ENCODE results near the gene TPCN1.
A peak's percentile ranks its signal among the peaks of the same experiment; 100 is the strongest.

Gene TPCN1

DNA sequence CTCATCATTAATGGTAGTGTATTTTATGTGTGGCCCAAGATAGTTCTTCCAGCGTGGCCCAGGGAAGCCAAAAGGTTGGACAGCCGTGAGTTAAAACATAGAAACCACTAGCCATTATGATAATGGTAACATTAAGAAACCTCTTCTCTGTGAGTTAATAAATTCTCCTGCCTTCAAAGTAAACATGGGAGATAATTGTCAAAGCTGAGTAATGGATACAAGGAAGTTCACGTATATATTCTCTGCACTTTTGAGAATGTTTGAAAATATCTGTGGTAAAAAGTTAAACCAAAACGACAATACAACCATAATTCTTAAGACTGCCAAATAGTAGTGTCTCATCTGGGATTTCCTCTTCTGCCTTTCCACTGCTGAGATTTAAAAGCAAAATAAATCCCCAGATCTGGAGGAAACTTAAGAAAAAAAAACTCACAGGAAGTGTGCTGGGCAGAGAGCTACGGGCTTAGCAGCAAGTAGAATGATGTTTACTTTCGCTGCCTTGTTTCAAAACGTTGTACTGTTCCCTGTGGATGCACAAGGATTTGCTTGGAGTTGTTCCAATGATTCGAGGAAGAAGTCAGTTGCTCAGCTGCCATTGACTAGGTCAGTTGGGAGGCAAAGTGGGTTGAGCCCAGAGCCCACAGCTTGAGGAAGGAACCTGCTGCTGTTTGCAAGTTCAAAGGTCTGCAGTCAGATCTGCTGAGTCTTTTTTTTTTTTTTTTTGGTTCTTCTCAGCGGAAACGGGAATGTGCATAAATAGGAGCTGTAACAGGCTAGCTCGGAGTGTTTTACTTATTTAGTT, 1.7 kb downstream of the TPCN1 start:
- DNase-seq (ENCODE audit: low read depth in 3 of 3, low spot score in 1 of 3), result no peak

- DNase-seq (ENCODE audit: low read depth in 3 of 3, low spot score in 1 of 3), result no peak
Observed at GRCh38 chr12:113224955-113225354, 3.7 kb downstream of the TPCN1 start.

DNA sequence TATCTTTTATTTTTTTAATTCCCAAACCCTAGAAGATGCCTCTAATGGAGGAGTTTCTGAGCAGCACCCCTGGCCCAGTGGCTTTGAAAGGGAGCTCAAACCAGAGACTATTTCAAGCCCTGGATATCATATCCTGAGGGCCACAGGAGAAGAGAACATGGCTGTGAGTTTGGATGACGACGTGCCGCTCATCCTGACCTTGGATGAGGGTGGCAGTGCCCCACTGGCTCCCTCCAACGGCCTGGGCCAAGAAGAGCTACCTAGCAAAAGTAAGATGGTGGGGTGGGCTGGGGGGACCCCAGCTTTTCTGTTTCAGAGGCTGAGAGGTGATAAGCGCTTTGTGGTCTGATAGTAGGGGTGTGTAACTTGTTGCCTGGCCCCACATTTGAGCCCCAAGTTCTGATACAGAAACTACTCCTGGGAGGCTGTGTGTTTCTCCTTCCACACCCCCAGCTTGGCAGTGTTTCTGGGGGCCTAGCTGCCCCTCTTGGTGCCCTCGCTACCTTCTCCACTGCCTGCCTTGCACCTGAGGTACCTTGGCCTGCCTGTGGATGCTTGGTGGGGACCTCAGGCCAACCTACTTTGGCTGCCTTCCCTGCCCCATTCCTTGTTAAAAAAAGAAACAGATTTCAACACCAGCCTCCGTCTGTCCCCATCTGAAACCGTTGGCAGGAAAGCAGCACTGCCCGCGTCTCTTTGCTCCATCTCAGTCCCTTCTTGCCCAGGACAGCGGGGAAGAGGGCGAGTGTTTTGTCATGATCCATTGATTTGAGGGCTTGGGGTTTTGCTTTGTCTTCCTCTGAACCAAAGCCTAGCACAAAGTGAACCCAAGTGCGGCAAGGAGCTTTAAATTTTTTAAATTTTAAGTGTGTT, 5.7 kb downstream of the TPCN1 start:
- no peak for DNase-seq (ENCODE audit: low read depth in 3 of 3, low spot score in 1 of 3)

DNA sequence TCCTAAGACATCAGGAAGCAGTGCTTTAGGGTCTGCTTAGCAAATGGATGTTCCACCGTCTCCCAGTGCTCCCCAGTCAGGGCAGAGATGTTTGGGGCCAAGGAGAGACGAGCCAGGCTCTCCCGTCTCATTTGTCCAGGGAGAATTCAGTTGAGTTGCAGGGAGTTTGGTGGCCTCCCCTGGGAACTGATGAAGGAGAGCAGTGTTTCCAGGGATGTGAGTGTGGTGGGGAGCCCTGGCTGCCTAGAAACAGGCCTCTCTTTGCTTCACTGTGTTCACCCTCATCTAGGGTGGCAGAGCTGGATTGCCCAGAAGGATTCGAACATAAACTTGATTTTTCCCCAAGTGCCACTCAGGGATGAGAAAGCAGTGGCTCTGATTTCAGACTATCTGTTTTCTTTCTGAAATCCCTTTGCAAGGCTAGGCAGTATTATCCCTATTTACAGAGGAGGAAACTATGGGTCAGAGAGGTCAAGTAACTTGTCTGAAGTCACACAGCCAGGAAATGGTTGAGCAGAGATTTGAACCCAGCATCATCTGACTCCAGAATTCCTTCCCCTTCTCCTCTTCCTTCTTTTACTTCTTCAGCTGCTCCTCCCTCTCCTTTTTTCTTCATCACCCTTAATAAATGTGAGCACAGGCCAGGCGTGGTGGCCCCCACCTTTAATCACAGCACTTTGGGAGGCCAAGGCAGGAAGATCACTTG, 6.6 kb downstream of the TPCN1 start:
- no peak for DNase-seq (ENCODE audit: low read depth in 3 of 3, low spot score in 1 of 3)

- no peak for DNase-seq (ENCODE audit: low read depth in 3 of 3, low spot score in 1 of 3)
Observed at GRCh38 chr12:113228394-113229028, 7.2 kb downstream of the TPCN1 start.

DNA sequence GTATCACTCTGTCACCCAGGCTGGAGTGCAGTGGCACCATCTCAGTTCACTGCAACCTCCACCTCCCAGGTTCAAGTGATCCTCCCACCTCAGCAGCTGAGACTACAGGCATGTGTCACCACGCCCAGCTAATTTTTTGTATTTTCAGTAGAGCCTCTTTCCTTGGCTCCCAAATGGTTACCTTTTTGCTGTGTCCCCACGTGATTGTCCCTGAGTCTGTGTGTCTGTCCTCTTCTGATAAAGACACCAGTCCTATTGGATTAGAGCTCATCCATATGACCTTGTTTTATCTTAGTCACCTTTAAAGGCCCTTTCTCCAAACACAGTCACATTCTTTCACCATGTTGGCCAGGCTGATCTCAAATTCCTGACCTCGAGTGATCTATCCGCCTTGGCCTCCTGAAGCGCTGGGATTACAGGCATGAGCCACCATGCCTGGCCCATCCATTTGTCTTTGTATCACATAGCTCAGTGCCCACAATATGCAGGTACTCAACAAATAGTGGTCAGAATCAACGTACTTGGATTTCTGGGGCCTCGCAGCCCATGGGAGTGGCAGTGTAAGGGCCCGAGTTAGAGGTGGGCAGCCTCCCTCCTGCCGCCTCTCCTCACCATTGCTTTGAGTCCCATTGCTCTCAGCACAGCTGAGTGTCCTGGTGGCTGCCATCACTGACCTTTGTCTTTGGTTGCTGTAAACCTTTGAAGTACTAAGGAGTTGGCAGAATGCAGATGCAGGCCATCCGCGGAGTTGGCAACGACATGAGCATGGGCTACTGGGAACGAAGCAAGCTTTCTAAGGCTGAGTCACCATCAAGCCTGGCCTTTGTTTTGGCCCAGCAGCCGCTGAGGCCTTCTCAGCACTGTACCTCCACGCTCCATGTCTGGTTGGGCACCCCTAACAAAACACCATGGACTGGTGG, 9.3 kb downstream of the TPCN1 start:
- no peak for DNase-seq (ENCODE audit: low read depth in 3 of 3, low spot score in 1 of 3)

GRCh38 chr12:113231235-113232088, 10.2 kb downstream of the TPCN1 start:
- DNase-seq (ENCODE audit: low read depth in 3 of 3, low spot score in 1 of 3), result no peak

DNA sequence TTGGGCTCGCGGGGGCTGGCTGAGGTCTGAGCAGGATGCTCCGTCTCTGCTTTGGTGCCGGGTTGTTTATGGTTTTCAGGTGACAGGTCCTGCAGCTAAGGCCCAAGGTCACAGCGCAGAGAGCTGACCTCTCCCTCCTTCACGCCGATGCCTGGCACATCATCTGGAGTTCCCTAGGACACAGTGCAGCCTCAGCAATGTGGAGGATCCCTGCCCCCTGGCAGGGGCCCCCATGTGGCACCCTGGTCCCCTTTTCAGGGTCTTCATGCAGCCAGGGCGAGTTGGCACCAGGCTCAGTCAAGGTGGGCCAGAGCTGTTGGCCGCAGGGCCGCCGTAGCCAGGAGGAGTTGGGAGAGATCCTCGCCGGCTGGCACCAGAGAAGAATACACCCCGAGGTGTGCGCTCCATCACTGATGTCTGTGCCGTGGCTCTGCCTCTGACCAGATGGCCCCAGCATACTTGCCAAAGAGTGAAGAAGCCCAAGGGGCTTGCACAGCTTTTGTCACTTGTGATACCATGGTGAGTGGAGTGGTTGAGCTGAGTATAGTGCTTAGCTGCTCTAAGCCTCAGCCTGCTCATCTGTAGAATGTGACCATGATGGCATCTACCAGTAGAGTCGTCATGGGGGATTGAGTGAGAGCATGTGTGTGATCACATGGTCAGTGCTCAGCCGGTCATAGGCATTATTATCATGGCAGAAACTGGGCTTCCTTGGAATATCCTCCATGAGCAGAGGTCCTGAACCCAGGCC, 11.0 kb downstream of the TPCN1 start:
- no peak for DNase-seq (ENCODE audit: low read depth in 3 of 3, low spot score in 1 of 3)

GRCh38 chr12:113232840-113233585, 11.7 kb downstream of the TPCN1 start:
- peak; percentile 21 to 44 (median 36) for DNase-seq (ENCODE audit: low read depth in 3 of 3, low spot score in 1 of 3)

- DNase-seq (ENCODE audit: low read depth in 3 of 3, low spot score in 1 of 3), result no peak
Observed at GRCh38 chr12:113233967-113234366, 12.7 kb downstream of the TPCN1 start.

- DNase-seq (ENCODE audit: low read depth in 3 of 3, low spot score in 1 of 3), result no peak
Observed at GRCh38 chr12:113234483-113234882, 13.2 kb downstream of the TPCN1 start.

GRCh38 chr12:113235976-113236375, 14.7 kb downstream of the TPCN1 start:
- no peak for DNase-seq (ENCODE audit: low read depth in 3 of 3, low spot score in 1 of 3)

- DNase-seq (ENCODE audit: low read depth in 3 of 3, low spot score in 1 of 3), result no peak
Observed at GRCh38 chr12:113236539-113237399, 15.5 kb downstream of the TPCN1 start.

DNA sequence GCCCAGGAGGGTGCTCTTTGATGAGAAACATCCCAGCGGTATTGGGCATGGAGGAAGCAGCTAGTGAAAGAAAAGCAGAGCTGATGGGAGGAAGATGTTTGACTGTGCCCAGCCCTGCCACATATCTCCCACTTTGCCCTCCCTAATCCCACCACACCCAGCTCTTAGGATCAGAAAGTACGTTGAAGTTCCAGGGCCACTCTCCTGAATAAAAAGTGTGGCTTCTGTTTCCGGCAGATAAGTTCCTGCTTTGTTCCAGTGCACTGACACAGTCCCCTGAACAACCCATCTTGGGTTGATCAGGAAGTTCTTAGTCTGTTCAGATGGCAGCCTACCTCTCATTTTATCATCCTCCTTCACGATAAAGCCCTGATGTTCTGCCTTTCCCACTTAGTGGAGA, 16.5 kb downstream of the TPCN1 start:
- DNase-seq (ENCODE audit: low read depth in 3 of 3, low spot score in 1 of 3), result no peak

GRCh38 chr12:113238309-113238708, 17.0 kb downstream of the TPCN1 start:
- no peak for DNase-seq (ENCODE audit: low read depth in 3 of 3, low spot score in 1 of 3)

GRCh38 chr12:113239288-113239771, 18.1 kb downstream of the TPCN1 start:
- DNase-seq (ENCODE audit: low read depth in 3 of 3, low spot score in 1 of 3), result no peak
